ENCODE data around the gene OXT.

Gene OXT

DNA sequence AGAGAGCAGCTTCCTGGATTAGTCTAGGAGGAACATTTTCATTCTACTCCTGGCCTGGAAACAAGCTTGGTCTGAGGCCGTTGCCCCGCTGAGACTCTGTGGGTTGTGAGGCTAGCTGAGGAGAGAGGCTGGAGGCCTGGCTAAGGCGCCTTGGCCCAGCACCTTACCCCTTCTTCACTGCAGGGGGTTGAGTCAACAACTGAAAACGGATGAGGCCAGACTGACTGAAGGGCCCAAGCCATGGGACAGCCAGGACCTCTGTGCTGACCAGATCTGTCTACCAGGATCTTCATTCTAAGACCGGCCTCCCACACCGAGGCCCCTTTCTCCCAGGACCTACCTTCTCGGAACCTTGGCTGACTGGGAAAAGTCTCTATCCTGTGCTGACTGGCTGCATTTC is 16.6 kb downstream of the OXT start:
- no peak for DNase-seq

DNA sequence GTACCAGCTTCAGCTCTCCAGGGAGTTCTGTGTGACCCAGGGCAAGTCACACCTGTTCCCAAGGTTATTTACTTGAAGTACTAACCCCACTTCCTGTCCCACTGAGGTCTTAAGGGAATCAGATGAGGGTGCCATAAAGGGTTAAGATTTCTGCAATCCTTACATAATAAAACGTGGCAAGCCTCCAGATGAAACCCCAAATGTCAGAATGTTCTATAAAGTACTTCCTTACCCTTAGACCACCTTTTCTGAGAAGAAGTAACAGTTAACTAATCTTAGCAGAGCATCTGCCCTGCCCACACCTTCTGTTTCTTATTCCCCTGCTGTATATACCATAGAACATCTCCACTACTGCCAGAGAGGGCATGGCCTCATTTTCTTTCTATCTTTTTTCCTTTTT is 19.1 kb downstream of the OXT start:
- DNase-seq = no peak

DNA sequence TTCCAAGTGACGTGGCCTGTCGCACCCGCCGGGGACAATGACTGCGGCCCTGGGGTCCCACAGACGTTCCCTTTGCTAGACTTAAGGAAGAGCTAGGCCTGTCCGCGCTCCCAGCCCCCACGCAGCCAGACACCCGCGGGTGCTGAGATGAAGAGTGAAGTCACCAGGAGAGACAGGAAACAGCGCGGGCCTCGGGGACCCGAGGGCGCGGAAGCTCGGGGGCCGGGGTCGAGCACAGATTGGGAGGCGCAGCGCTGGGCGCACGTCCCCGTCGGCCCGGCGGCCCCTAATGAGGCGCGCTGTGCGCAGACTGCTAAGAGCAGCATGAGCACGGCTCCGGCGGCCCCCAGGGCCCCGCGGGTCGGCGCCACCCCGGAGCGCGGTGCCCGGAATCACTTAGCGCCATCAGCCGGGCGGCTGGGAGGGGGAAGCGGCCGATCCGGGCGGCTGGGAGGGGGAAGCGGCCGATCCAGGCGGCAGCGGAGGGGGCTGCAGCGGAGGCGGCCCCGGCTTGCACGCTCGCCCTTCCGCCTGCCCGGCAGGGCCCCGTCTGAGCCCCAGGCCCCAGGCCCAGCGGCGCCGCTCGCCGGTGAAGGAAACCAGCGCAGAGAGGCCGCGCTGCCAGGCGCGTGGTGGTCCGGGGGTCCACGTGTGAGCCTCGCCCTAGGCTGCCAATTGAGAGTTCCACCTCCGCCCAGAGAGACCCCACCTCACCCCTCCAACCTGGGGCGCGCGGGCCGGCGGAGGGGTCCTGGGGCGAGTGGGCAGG is 21.4 kb downstream of the OXT start:
- no peak for DNase-seq

DNA sequence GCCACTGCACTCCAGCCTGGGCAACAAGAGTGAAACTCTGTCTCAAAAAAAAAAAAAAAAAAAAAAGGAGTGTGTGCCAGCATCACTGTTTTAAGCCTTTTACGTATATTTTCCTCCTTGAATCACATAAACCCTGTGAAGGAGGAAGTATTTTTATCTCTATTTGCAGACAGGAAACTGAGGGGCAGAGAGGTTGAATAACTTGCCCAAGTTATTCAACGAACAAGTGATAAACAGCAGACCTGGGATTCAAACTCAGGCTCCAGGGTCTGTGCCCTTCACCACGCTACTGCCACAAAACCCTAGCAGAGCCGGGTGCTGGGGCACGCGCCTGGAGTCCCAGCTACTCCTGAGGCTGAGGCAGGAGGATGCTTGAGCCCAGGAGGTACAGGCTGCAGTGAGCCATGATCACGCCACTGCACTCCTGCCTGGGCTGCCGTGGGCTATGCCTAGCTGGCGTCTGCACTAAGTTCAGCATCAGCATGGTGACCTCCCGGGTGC is 22.5 kb downstream of the OXT start:
- DNase-seq = no peak

DNA sequence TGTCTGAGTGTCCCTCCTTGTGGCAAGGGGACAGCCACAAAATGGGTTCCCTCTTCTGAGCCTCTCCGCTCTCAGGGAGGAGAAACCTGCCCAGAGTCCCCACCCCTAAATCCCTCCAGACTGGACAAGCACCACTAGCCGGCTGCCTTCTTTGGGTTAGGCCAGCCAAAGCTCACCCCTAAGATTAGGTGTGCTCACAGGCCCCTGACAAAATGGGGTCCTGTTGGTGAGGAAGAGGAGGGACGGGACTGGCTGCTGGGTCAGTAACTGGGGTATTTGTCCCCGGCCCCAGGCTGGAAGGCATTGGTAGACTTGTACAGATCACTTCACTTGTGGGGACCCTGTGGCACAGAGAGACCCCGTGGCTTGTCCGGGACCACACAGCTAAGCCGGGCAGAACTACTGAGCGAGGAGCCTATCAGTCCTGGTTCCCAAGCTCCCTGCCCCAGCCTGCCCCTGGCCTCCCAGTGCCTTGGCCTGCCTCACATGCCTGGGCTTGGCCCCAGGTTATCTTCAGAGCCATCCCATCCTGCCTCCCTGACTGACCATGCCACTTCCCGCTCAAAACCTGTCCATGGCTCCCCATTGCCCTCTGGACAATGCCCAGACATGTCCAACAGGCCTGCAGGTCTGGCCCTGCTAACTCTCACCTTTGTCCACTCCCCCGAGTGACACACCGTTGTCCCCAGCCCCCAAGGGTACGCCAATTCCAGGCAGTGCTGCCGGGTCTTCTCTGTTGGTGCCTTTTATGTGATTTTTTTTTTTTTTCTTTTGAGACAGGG is 23.6 kb downstream of the OXT start:
- DNase-seq = no peak

DNA sequence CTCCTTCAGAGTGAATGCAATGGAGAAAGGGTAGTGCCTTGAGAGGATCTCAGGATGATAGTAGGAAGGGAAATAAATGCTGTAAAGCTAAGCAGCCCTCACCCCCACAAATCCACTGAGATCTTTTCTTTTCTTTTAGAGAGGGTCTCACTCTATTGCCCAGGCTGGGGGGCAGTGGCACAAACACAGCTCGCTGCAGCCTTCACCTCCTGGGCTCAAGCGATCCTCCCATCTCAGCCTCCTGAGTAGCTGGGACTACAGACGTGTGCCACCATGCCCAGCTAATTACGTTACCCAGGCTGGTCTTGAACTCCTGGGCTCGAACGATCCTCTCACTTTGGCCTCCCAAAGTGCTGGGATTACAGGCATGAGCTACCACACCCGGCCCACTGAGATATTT is 29.1 kb downstream of the OXT start:
- DNase-seq = no peak

DNA sequence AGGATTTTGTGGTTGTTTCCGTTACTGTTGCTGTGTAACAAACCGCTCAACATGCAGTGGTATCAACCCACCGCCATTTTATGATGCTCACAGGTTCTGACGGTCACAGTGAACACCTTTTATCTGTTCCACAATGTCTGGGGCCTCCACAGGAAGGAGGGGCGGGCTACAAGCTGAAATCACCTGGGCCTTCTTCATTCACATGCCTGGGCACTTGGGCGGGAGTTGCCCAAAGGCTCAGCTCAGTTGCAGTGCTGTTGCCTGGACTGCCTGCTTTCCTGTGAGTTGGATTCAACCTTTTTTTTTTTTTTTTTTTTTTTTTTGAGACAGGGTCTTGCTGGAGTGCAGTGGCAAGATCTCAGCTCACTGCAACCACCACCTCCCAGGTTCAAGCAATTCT is 29.8 kb downstream of the OXT start:
- no peak for DNase-seq

DNA sequence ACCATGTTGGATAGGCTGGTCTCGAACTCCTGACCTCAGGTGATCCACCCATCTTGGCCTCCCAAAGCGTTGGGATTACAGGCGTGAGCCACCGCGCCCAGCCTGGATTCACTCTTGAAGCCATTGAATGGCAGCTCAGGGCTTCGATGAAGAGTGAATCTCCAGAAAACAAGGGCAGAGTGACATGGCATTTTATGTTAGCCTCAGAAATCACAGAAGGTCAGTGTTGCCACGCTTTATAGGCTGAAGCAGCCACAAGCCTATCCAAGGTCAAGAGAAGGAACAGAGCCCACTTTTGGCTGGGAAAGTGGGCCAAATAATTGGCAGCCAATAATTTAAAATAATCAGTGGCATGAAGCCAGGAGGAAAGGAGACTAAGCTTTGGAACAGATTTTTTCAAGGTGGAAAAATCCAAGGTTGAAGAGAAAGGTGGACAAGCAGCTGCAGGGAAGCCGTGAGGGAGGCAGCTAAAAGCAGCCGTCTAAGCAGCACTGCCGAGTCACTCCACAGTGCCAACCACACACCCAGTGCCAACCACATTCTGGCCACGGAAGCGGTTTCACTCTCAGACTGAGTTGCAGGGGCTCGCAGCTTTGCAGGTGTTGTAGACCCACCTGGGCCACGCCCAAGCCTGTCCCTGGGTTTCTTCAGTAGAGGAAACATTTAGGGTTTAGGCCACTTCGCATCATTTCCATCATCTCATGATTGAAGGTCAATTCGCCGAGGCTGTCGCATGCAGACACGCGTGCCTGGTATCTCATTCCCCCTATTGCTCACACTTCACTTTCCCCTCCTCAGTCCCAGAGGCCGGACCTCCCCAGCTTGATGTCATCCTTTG is 30.5 kb downstream of the OXT start:
- DNase-seq = peak; percentile 32

DNA sequence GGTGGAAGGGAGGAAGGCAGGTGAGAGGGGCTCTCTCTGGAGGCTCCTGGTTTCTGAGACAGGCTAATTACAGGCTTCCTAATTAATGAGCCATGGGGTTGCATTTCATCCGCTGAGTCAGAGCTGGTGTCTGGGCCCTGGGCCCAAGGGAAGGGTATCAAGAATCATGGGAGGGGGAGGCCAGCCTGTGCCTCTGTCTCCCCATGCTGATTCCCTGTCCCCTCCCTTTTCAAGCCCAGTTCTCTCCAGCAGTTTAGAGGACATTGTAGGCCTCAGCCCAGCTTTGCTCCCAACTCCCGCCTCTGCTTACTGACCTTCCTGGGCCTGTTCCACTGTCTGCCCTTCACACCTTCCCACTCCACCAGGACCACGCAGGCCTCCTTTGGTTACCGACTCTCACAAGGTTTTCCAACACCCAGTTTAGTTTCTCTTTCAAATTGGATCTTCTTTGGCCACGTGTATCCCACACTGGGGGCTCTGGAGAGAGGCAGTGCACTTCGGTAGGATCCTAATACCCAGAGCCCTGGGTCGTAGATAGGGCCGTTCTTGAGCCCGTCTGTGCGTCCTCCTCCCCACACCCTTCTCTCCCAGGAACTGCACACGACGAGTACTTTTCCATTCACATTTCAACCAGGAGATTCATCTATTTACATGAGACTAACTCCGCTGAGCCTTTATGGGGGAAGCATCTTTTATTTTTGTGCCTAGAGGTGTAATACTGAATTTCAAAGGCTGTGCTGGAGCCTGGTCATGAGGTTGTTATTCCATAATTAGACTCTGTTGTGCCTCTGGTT is 31.4 kb downstream of the OXT start:
- DNase-seq = no peak

DNA sequence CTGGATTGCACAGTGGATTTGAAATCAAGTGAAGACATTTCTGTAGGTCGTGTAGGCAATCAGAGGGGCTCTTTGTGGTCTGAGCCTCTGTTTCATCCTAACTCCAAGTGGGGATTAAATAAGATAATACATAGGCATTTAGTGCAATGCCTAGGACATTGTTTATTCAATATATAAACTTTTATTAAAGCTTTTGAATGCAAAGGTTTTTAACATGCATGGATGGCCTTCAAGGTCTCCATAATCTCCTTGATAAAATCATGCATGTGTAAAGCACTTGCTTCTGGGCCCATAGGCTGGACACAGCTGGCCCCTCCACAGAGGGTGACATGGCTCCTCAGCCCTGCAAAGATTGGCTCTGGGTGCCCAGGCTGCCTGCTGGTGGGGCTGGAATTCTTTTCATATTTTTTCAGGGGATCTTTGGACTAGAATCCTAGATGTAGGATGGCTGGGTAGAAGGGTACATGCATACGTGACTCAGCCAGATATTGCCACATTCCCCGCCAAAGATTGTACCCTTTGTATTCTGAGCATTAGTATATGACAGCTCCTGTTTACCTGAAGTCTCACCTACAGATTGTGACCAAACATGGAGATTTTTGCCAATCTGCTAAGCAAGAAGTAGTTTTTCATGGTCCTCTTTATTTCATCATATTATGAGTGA is 32.1 kb downstream of the OXT start:
- DNase-seq = no peak

DNA sequence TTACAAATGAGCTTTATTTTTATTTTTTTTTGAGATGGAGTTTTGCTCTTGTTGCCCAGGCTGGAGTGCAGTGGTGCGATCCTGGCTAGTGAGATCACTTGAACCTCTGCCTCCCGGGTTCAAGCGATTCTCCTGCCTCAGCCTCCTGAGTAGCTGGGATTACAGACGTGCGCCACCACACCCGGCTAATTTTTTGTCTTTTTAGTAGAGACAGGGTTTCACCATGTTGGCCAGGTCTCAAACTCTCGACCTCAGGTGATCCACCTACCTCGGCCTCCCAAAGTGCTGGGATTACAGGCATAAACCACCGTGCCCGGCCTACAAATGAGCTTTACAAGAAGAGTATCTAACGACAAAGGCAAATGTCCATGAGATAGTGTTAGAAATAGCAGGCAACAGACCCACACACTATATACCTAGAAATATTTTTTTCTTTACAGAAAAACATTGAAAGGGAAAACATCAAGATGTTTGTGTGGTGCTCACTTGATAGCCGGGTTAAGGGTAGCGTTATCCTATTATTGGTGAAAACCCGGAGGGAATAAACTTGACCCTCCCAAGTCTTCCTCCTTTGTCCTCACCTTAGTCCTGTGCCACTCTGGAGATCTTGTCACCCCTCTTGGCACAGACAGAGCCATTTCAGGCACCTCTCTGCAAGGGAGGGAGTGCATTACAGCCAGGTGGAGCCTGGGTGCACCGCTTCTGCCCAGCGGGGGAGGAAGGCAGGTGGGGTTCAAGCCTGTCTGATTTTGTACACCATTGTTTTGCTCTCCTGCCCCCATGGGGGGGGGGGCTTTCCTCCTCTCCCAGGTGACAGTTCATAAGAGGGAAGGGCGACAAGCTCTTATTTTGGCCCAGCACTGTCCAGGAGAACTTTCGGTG is 34.1 kb downstream of the OXT start:
- no peak for DNase-seq

DNA sequence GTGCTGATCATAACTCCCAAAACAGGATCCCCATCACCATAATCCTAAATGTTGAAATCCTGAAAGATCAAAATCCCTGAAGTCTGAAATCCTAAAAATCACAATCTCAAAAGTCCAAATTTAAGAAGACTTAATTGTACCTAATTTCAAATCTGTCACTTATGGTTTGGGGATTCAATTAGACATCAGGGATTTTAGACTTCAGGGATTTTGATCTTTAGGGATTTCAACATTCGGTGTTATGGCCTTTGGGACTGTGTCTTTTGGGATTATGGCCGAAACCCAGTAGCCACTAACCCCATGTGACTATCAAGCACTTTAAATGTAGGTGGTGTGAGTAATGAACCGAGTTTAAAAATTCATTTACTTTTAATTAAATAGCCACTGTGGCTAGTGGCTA is 34.8 kb downstream of the OXT start:
- DNase-seq = no peak

DNA sequence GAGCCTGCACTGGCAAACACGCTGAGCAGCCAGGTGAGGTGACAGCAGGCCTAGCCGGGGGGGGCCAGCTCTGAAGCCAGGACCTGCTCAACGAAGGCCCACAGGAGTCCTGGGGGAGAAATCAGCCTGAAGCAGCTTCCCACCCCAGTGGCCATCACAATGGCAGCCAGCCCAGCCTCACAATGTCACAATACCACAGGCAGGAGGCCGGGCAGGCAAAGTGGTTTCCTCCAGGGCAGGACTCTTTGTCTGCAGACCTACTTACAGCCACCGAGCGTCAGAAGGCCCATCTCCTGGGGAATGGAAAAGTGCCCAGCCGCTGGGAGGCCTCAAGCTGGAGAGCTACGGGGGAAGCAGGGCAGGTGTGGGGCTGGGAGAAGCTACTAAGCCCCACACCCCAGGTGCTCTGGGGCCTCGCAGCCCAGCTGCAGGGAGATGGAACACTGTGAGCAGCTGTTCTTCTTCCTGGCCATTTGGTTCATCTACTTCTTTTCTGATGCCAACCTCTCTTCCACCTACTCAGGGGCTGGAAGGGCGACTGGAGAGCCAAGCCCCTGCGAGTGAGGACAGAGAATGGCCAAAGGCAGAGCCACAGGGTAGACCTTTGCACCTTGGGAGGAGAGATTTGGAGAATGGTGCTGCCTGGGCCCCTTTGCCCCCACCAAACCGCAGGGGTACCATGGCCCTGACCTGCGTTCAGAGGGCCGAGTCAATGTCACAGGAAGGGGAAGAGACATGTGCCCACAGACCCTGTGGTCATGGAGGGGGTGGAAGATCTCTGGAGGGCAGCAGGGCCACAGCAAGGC is 35.4 kb downstream of the OXT start:
- no peak for DNase-seq

DNA sequence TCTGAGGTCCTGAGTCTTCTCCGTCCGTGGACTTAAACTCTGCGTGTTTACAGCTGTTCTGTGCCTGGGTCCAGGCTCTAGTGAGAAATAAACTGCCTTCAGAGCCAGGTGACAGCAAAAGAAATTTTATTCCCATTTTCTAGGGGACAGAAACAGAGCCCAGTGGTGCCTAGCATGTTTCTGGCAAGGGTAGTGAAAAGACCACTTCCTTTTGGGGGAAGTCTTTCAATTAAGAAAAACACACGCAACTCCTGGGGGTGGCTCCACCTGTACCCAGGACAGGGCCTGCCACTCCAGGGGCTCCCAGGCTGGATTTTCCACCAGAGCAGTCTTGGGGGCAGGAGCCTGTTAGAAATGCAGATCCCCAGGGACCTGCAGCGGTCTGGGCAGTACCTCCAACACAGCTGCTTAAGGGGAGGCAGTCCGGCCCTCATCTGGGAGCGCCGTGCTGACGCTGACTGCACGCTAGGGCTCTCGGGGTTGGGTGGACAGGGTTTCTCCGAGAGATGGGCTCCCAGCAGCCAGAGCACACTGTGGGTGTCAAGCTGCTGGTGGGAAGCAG is 36.1 kb downstream of the OXT start:
- DNase-seq = no peak

DNA sequence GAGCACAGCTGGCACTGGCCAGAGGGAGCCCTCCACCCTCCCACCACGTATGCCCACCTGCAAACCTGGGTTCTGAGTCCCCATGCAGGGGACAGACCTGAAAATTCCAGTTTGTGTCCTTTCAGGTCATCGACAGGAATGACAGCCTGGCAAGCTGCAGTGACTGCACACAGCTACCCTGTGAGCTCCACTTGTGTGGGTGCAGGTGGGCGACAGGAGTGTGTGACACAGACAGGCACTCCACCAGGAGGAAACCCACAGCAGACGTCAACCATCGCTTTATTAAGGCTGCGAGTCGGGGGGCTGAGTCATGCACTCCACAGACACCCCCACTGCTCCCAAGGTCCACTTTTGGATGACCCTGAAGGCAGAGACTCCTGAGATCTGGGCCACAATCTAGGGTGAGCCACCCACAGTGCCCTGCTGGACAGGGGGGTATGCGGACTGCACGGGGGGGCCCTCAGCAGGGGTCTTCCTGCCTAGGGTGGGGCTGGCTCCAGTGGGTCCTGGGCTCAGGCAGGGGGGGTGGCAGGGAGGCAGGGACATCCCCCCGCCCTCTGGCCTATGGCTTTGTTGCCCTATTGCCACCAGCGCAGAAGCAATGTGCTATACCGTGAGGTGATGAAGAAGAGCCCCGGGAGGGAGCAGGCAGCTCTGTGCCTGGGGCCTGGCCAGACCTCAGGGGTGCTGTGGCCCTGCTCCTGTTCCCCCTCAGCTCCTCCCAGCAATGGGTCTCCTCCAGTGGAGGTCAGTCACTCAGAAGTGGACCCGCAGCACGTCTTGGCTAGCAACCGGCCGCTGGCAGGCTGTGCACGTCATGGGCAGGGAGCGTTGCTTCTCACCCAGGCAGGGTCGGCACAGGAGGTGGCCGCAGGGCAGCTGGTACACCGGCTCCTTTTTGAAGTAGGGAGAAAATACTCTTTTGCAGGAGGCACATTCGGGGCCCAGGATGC is 38.2 kb downstream of the OXT start:
- no peak for DNase-seq

DNA sequence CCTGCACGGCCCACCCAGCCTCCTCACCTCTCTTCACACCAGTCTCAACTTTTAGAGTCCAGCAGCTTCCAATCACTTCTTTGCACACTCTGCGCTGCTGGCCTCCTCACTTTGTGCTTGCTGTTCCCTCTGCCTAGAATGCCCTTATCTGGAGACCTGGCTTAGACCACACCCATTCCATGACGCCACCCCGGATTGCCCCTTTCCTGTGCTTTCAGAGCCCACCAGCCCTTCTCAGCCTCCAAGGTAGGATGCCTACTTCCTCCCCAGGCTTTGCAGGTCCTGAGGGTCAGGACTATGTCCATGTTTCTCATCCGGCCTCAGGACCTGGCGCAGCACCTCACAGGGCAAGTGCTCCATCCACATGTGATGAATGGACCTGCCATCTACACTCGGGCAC is 40.1 kb downstream of the OXT start:
- DNase-seq = no peak

DNA sequence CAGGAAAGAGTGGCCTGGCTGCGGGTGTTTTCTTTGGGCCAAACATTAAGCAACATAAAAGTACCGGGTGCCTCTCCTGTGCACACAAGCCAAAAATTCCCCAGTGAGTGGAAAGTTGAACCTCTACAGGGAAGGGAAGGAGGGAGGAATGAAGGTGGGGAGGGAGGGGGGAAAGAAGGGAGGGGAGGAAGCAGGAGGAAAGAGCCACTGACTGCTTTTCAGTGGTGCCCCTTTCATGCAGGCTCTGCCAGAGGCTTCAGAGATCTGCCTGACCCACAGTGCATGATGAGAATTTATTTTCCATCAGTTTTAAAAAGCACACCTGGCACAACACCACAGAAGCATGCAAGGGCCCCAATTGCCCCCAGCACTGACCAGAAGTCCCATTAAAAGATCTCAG is 40.6 kb downstream of the OXT start:
- DNase-seq = no peak
